ENCODE results near the gene REC114.
"Not testable (repeated sequence)": the region's sequence is repeated elsewhere in the genome, so short reads cannot be mapped to it uniquely, and the experiment has no call there.

- TF ChIP-seq, protein P1, sequence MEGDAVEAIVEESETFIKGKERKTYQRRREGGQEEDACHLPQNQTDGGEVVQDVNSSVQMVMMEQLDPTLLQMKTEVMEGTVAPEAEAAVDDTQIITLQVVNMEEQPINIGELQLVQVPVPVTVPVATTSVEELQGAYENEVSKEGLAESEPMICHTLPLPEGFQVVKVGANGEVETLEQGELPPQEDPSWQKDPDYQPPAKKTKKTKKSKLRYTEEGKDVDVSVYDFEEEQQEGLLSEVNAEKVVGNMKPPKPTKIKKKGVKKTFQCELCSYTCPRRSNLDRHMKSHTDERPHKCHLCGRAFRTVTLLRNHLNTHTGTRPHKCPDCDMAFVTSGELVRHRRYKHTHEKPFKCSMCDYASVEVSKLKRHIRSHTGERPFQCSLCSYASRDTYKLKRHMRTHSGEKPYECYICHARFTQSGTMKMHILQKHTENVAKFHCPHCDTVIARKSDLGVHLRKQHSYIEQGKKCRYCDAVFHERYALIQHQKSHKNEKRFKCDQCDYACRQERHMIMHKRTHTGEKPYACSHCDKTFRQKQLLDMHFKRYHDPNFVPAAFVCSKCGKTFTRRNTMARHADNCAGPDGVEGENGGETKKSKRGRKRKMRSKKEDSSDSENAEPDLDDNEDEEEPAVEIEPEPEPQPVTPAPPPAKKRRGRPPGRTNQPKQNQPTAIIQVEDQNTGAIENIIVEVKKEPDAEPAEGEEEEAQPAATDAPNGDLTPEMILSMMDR (IDR thresholded peaks at IDR 0.05), result not testable (repeated sequence)
- TF ChIP-seq POLR2A (IDR thresholded peaks at IDR 0.05), result not testable (repeated sequence)
These were observed 42.7 kb upstream of the REC114 start for GRCh38 chr15:73400222-73400621.

Measured in adrenal gland (tissue), 5 donors.